Liver (tissue), 3 donors: Measurements from ENCODE around the gene ADGRG3.

Experiments
- GABPA ChIP-seq, 2 donors: IDR thresholded peaks in 1 of 2; conservative IDR thresholded peaks in 1 of 2; 2 replicates each; pipeline ENCODE4 v1.6.1; 2016; ENCODE audit warnings: antibody characterized with exemption in 2 of 2, mild to moderate bottlenecking in 1 of 2, moderate library complexity in 1 of 2
- RAD21 ChIP-seq, 2 donors: IDR thresholded peaks; 2 replicates each; pipeline ENCODE4 v1.6.1; 2016; ENCODE audit warnings: antibody characterized with exemption in 2 of 2, mild to moderate bottlenecking in 2 of 2
- TAF1 ChIP-seq: conservative IDR thresholded peaks from 2 replicates; pipeline ENCODE4 v1.6.1; 2016; ENCODE audit warnings: antibody characterized with exemption, mild to moderate bottlenecking
- YY1 ChIP-seq: IDR thresholded peaks from 2 replicates; pipeline ENCODE4 v1.6.1; 2016; ENCODE audit warnings: antibody characterized with exemption, mild to moderate bottlenecking
- TF ChIP-seq, protein P1 (sequence below): fragments of 150-350 bp; IDR thresholded peaks from 2 replicates; pipeline ENCODE4 v1.5.1; 2017; ENCODE audit warnings: improper control_type of control experiment, low read depth, low read length; ENCODE audit not compliant: missing input control
- TF ChIP-seq, protein P2 (sequence below): IDR thresholded peaks from 2 replicates; pipeline ENCODE4 v1.6.1; 2016; ENCODE audit warnings: antibody characterized with exemption
- donor health status: healthy.
- donor health status: healthy.

DNA sequence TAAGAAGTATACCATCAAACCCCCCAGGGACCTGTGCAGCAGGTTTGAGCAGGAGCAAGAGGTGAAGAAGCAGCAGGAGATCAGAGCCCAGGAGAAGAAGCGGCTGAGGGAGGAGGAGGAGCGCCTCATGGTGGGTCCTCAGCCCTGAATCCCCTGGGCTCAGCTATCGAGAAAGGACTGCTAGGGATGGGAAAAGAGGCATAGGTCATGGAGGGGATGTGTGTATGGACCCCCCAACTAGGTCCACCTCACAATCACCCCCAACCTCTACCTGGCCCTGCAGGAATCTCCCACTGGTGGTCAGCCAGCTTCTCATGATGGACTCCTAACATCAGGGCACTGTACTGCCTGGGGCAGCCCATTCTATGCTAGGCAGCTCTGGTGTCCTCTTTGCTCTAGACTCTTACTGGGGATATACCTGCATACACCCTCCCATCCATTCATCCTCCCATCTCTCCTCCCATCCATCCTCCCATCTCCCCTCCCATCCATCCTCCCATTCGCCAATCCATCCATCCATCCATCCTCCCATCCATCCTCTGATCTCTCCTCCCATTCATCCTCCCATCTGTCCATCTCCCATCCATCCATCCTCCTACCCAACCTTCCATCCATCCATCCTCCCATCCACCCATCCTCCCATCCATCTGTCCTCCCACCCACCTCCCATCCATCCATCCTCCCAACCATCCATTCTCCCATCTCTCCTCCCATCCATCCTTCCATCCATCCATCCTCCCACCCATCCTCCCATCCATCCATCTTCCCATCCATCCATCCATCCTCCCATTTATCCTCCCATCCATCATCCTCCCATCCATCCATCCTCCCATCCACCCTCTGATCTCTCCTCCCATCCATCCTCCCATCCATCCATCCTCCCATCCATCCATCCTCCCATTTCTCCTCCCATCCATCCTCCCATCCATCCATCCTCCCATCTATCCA, 37.1 kb downstream of the ADGRG3 start:
- TF ChIP-seq RAD21 (IDR thresholded peaks at IDR 0.05) (no peak), TAF1 (no peak), YY1 (no peak), GABPA (IDR thresholded peaks at IDR 0.05 in 1 of 2, conservative IDR thresholded peaks at IDR 0.05 in 1 of 2) (no peak)
- TF ChIP-seq, protein P1, sequence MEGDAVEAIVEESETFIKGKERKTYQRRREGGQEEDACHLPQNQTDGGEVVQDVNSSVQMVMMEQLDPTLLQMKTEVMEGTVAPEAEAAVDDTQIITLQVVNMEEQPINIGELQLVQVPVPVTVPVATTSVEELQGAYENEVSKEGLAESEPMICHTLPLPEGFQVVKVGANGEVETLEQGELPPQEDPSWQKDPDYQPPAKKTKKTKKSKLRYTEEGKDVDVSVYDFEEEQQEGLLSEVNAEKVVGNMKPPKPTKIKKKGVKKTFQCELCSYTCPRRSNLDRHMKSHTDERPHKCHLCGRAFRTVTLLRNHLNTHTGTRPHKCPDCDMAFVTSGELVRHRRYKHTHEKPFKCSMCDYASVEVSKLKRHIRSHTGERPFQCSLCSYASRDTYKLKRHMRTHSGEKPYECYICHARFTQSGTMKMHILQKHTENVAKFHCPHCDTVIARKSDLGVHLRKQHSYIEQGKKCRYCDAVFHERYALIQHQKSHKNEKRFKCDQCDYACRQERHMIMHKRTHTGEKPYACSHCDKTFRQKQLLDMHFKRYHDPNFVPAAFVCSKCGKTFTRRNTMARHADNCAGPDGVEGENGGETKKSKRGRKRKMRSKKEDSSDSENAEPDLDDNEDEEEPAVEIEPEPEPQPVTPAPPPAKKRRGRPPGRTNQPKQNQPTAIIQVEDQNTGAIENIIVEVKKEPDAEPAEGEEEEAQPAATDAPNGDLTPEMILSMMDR: no peak
- TF ChIP-seq, protein P2, sequence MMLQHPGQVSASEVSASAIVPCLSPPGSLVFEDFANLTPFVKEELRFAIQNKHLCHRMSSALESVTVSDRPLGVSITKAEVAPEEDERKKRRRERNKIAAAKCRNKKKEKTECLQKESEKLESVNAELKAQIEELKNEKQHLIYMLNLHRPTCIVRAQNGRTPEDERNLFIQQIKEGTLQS: no peak
